K562 (cell line): ENCODE measurements around the gene LRP1. TPM values are rescaled to one million over a fixed set of nuclear protein-coding genes. Genes with fewer than 3 reads are reported as not detected.
A peak's percentile ranks its signal among the peaks of the same experiment; 100 is the strongest.

ENCODE experiments used
- EP300 ChIP-seq: IDR thresholded peaks from 2 replicates; pipeline ENCODE4 v1.6.1; 2012; ENCODE audit warnings: low read length, improper control_type of control experiment
- FOXM1 ChIP-seq, 2 experiments: fragments of 450-650 bp in 1 of 2; sonication (generic) in 1 of 2; formaldehyde crosslinking in 1 of 2; IDR thresholded peaks; 2 replicates each; pipeline versions ENCODE4 v1.6.1 to v1.9.0; 2017 to 2022; ENCODE audit warnings: low read depth in 2 of 2, mild to moderate bottlenecking in 2 of 2, missing genetic modification reagents in 1 of 2, moderate library complexity in 1 of 2
- GABPB2 ChIP-seq: fragments of 250-450 bp; sonication (Bioruptor Pico); conservative IDR thresholded peaks from 2 replicates; pipeline ENCODE4 v1.5.1; 2021; ENCODE audit warnings: mild to moderate bottlenecking
- MYC ChIP-seq, 2 experiments: fragments of 250-450 bp in 1 of 2; sonication (Bioruptor Pico) in 1 of 2; IDR thresholded peaks; 2 replicates each; pipeline versions ENCODE4 v1.5.1 to v1.6.1; 2012 to 2021; ENCODE audit warnings: low read depth in 2 of 2, borderline replicate concordance in 1 of 2, improper control_type of control experiment in 1 of 2, low read length in 1 of 2, mild to moderate bottlenecking in 1 of 2, moderate library complexity in 1 of 2
- NR2F6 ChIP-seq: fragments of 450-650 bp; formaldehyde crosslinking; IDR thresholded peaks from 2 replicates; pipeline ENCODE4 v1.4.0; 2020; ENCODE audit warnings: mild to moderate bottlenecking
- PCBP2 ChIP-seq: fragments of 200-400 bp; formaldehyde crosslinking; IDR thresholded peaks from 2 replicates; pipeline ENCODE4 v1.6.1; 2018; ENCODE audit warnings: low read length, low read depth, mild to moderate bottlenecking, moderate library complexity; ENCODE audit not compliant: poor library complexity, severe bottlenecking
- PHF21A ChIP-seq: fragments of 450-650 bp; IDR thresholded peaks from 2 replicates; pipeline ENCODE4 v1.6.1; 2017; ENCODE audit warnings: low read depth, borderline replicate concordance
- SAP30 ChIP-seq: fragments of 200-600 bp; sonication (generic); IDR thresholded peaks from 2 replicates; pipeline ENCODE4 v1.6.1; 2012; ENCODE audit warnings: borderline replicate concordance, low read depth, mild to moderate bottlenecking, moderate library complexity, low read length, control low read depth, inconsistent platforms; ENCODE audit not compliant: insufficient read depth, poor library complexity, severe bottlenecking
- SRSF1 ChIP-seq: fragments of 200-400 bp; formaldehyde crosslinking; IDR thresholded peaks from 2 replicates; pipeline ENCODE4 v1.6.1; 2017; ENCODE audit warnings: mild to moderate bottlenecking, low read depth, low read length, moderate library complexity
- STAT5B ChIP-seq: fragments of 250-450 bp; sonication (Bioruptor Pico); IDR thresholded peaks from 2 replicates; pipeline ENCODE4 v1.8.0; 2021; ENCODE audit warnings: mild to moderate bottlenecking, inconsistent platforms
- TGIF2 ChIP-seq: sonication (generic); formaldehyde crosslinking; IDR thresholded peaks from 2 replicates; pipeline ENCODE4 v1.8.1; 2022; ENCODE audit warnings: mild to moderate bottlenecking, missing genetic modification reagents, moderate library complexity
- ZNF146 ChIP-seq: IDR thresholded peaks from one replicate; pipeline ENCODE4 v1.6.1; 2018; ENCODE audit warnings: missing compliant biosample characterization; ENCODE audit not compliant: unreplicated experiment
- polyA plus RNA-seq, 8 experiments: library from polyadenylated mRNA; depleted of rRNA in 4 of 8; stranded (reverse) in 5 of 8; unstranded in 3 of 8; fragments of >200 nt; fragmentation: Nextera tagmentation in 2 of 8; fragmentation: Illumina TruSeq in 1 of 8; extraction: Ambion mirVana in 2 of 8; extraction: Trizol in 1 of 8; gene quantifications; 2 replicates each; pipeline versions ENCODE4 v1.2.1 to v1.2.3, GENCODE V29; 2011 to 2014; ENCODE audit warnings: inconsistent platforms in 1 of 8, missing spikeins in 1 of 8
- total RNA-seq, 7 experiments: library from RNA; depleted of rRNA in 6 of 7; stranded (reverse); fragments of >200 nt in 6 of 7; fragmentation: Illumina TruSeq in 2 of 7; extraction: Trizol in 2 of 7; gene quantifications; 2 replicates each; pipeline versions ENCODE4 v1.2.1 to v1.2.3, GENCODE V29; 2011 to 2021; ENCODE audit warnings: low replicate concordance in 1 of 7
- TF ChIP-seq, protein P1 (sequence below), 3 experiments: fragments of 200-800 bp in 1 of 3; fragments of 250-450 bp in 1 of 3; fragments of 450-650 bp in 1 of 3; sonication (Bioruptor Pico) in 1 of 3; sonication (Bioruptor generic) in 1 of 3; formaldehyde crosslinking in 1 of 3; IDR thresholded peaks; 2 replicates each; pipeline versions ENCODE4 v1.6.1 to v1.8.0; 2016 to 2022; ENCODE audit warnings: mild to moderate bottlenecking in 2 of 3, missing genetic modification characterization in 2 of 3, missing compliant biosample characterization in 1 of 3, moderate library complexity in 1 of 3
- TF ChIP-seq, protein P2 (sequence below): sonication (generic); formaldehyde crosslinking; IDR thresholded peaks from 2 replicates; pipeline ENCODE4 v1.8.1; 2023; ENCODE audit warnings: missing genetic modification reagents, mild to moderate bottlenecking, borderline replicate concordance
- TF ChIP-seq, protein P3 (sequence below): fragments of 450-650 bp; formaldehyde crosslinking; IDR thresholded peaks from 2 replicates; pipeline ENCODE4 v1.4.0; 2022; ENCODE audit warnings: missing genetic modification characterization

Gene LRP1
- total and polyA plus RNA-seq, 9 of the 15 experiments (the other 6 are each of a cell fraction or from before 2014, with no cell fraction given): 0.04 to 0.64 (median 0.19) TPM; not detected in 2

DNA sequence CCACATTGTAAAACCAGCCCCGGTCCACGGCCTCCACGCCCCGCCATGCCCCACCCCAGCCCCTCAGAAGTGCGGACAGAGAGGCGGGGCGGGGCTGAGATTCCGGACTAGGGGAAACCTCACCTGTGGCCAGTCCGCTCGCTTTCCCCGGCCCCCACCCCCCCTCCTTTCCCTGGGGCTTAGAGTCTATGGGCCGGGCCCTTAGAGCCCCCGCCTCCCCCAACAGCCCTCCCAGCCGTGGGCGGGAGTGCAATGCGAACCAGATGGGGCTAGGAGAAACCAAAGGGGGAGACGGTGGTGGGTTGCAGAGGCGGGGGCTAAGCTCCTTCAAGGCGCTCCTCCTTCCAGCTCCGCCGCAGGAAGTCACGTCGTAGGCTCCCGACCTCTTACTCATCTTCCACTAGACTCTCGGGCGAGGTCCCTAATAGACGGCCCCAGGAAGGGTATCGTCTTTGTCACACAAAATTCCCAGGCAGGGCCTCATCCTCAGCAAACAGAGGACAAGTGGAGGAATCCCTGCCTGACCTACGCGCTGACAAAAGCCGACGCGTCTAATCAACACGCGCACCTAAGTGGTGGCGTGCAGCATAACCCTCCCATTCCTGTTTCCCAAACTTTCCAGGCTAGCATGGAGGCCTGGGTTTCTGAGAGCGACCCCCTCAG lies 40.5 kb upstream of the LRP1 start (continued):
- no peak for TF ChIP-seq PHF21A
- no peak for TF ChIP-seq STAT5B (CRISPR knock-in tag)
- TF ChIP-seq TGIF2: no peak
- TF ChIP-seq ZNF146: no peak
- no peak for TF ChIP-seq GABPB2 (CRISPR knock-in tag)
- TF ChIP-seq SAP30: no peak
- TF ChIP-seq, protein P1, sequence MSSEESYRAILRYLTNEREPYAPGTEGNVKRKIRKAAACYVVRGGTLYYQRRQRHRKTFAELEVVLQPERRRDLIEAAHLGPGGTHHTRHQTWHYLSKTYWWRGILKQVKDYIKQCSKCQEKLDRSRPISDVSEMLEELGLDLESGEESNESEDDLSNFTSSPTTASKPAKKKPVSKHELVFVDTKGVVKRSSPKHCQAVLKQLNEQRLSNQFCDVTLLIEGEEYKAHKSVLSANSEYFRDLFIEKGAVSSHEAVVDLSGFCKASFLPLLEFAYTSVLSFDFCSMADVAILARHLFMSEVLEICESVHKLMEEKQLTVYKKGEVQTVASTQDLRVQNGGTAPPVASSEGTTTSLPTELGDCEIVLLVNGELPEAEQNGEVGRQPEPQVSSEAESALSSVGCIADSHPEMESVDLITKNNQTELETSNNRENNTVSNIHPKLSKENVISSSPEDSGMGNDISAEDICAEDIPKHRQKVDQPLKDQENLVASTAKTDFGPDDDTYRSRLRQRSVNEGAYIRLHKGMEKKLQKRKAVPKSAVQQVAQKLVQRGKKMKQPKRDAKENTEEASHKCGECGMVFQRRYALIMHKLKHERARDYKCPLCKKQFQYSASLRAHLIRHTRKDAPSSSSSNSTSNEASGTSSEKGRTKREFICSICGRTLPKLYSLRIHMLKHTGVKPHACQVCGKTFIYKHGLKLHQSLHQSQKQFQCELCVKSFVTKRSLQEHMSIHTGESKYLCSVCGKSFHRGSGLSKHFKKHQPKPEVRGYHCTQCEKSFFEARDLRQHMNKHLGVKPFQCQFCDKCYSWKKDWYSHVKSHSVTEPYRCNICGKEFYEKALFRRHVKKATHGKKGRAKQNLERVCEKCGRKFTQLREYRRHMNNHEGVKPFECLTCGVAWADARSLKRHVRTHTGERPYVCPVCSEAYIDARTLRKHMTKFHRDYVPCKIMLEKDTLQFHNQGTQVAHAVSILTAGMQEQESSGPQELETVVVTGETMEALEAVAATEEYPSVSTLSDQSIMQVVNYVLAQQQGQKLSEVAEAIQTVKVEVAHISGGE (CRISPR knock-in tag; IDR thresholded peaks at IDR 0.05): peak in 1 of 3 experiments; percentile 20; a peak in 2 of 6 replicates
- TF ChIP-seq FOXM1 (IDR thresholded peaks at IDR 0.05; ENCODE audit: low read depth): no peak
- TF ChIP-seq FOXM1 (CRISPR knock-in tag; IDR thresholded peaks at IDR 0.05; ENCODE audit: low read depth): 0 out of 2 replicates have a peak, but pooled peaks have one; percentile 14
- TF ChIP-seq, protein P2, sequence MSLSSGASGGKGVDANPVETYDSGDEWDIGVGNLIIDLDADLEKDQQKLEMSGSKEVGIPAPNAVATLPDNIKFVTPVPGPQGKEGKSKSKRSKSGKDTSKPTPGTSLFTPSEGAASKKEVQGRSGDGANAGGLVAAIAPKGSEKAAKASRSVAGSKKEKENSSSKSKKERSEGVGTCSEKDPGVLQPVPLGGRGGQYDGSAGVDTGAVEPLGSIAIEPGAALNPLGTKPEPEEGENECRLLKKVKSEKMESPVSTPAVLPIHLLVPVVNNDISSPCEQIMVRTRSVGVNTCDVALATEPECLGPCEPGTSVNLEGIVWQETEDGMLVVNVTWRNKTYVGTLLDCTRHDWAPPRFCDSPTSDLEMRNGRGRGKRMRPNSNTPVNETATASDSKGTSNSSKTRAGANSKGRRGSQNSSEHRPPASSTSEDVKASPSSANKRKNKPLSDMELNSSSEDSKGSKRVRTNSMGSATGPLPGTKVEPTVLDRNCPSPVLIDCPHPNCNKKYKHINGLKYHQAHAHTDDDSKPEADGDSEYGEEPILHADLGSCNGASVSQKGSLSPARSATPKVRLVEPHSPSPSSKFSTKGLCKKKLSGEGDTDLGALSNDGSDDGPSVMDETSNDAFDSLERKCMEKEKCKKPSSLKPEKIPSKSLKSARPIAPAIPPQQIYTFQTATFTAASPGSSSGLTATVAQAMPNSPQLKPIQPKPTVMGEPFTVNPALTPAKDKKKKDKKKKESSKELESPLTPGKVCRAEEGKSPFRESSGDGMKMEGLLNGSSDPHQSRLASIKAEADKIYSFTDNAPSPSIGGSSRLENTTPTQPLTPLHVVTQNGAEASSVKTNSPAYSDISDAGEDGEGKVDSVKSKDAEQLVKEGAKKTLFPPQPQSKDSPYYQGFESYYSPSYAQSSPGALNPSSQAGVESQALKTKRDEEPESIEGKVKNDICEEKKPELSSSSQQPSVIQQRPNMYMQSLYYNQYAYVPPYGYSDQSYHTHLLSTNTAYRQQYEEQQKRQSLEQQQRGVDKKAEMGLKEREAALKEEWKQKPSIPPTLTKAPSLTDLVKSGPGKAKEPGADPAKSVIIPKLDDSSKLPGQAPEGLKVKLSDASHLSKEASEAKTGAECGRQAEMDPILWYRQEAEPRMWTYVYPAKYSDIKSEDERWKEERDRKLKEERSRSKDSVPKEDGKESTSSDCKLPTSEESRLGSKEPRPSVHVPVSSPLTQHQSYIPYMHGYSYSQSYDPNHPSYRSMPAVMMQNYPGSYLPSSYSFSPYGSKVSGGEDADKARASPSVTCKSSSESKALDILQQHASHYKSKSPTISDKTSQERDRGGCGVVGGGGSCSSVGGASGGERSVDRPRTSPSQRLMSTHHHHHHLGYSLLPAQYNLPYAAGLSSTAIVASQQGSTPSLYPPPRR (CRISPR knock-in tag): no peak; the same call in 1 of the 2 replicates
- no peak for TF ChIP-seq NR2F6 (CRISPR knock-in tag)
- TF ChIP-seq MYC (IDR thresholded peaks at IDR 0.05; ENCODE audit: low read depth, low read length): no peak
- peak; percentile 14; the same call in 1 of the 2 replicates for TF ChIP-seq MYC (CRISPR knock-in tag; IDR thresholded peaks at IDR 0.05; ENCODE audit: borderline replicate concordance, low read depth)
- no peak for TF ChIP-seq SRSF1
- peak; percentile 8; the same call in 1 of the 2 replicates for TF ChIP-seq EP300
- TF ChIP-seq, protein P3, sequence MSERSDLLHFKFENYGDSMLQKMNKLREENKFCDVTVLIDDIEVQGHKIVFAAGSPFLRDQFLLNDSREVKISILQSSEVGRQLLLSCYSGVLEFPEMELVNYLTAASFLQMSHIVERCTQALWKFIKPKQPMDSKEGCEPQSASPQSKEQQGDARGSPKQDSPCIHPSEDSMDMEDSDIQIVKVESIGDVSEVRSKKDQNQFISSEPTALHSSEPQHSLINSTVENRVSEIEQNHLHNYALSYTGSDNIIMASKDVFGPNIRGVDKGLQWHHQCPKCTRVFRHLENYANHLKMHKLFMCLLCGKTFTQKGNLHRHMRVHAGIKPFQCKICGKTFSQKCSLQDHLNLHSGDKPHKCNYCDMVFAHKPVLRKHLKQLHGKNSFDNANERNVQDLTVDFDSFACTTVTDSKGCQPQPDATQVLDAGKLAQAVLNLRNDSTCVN: no peak
- TF ChIP-seq PCBP2: no peak
